ENCODE results near the gene CDCA7L. TPM values are rescaled to one million over a fixed set of nuclear protein-coding genes. Genes with fewer than 3 reads are reported as not detected.
A peak's percentile ranks its signal among the peaks of the same experiment; 100 is the strongest.

The CDCA7L gene, protein sequence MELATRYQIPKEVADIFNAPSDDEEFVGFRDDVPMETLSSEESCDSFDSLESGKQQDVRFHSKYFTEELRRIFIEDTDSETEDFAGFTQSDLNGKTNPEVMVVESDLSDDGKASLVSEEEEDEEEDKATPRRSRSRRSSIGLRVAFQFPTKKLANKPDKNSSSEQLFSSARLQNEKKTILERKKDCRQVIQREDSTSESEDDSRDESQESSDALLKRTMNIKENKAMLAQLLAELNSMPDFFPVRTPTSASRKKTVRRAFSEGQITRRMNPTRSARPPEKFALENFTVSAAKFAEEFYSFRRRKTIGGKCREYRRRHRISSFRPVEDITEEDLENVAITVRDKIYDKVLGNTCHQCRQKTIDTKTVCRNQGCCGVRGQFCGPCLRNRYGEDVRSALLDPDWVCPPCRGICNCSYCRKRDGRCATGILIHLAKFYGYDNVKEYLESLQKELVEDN
- 10 to 100 TPM; 12.6 to 61.7 (median 18.5) TPM for total RNA-seq

DNA sequence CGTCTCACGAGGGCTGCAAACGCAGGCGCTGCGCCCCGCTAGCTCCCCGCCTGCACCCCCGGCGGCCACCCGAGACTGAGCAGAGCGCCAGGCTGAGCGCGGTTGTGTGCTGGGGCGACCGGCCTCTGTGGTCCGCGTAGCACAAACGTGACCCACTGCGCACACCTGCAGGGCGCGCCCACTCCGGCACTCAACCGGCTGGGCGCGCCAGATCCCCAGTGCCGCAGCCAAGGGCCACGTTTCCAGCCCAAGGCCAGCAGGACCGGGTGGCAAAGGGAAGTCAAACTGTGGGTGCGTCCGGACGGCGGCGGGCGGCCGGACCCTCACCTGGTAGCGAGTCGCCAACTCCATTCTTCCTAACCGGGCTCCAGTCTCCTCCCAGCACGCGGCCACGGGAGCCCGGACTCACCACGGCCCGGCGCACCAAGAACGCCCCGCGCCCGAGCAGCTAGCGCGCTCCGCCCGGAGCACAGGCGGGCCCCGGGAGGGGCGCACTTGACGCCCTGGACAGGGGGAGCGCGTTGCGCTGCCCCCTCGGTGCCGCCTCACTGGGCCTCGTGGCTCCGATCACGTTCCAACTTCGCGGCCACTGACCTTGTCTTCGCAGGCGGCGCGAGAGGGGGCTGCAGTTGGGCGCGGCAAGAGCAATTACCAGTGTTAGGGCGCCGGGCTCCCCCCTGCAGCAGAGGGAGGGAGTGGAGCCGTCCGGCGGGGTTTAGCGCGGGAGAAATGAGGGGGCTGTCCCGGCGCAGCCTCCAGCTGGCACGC is at the start of gene CDCA7L:
Gene CDCA7L, minus strand, starts transcription at position 446 of the 768 bp plus-strand sequence. Its CDS starts 95 bp downstream, at position 351.
- TF ChIP-seq, protein P1, sequence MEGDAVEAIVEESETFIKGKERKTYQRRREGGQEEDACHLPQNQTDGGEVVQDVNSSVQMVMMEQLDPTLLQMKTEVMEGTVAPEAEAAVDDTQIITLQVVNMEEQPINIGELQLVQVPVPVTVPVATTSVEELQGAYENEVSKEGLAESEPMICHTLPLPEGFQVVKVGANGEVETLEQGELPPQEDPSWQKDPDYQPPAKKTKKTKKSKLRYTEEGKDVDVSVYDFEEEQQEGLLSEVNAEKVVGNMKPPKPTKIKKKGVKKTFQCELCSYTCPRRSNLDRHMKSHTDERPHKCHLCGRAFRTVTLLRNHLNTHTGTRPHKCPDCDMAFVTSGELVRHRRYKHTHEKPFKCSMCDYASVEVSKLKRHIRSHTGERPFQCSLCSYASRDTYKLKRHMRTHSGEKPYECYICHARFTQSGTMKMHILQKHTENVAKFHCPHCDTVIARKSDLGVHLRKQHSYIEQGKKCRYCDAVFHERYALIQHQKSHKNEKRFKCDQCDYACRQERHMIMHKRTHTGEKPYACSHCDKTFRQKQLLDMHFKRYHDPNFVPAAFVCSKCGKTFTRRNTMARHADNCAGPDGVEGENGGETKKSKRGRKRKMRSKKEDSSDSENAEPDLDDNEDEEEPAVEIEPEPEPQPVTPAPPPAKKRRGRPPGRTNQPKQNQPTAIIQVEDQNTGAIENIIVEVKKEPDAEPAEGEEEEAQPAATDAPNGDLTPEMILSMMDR (IDR thresholded peaks at IDR 0.05): no peak
- peak in 1 of 2 donors; percentile 40 for TF ChIP-seq POLR2A (IDR thresholded peaks at IDR 0.05)
- Histone ChIP-seq H3K27me3 (no peaks in the 10 kb centered on the region), H3K27ac (peak within 1 kb of the TSS; percentile 74 to 86), H3K9me3 (no peaks in the 10 kb centered on the region), H3K4me1 (no peaks in the 10 kb centered on the region), H3K36me3 (no peaks in the 10 kb centered on the region), H3K4me3 (peak within 1 kb of the TSS; percentile 65 to 67)
- DNase-seq: peak; percentile 66 to 81
- intact Hi-C loops (cut with DNase I; ENCODE audit: low total_unique reads): no loop called here

DNA sequence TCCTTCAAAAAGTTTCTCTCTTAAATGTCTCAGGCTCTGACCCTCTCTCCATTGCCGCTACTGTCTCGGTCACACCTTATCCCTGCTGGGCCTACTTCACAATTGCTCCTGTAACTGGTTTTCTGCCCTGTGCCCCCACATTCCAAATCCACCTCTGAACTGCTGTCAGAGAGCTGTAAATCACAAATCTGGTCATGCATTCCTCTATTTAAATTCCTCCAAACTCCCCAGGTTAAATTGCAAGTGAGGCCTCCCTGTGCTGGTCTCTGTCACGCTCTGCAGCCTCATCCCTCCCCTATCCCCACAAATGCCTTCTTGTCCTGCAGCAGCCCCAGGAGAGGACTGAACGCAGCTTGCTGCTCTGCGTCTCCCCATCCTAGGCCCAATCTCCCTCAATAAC is 40.4 kb upstream of the CDCA7L start:
- no peak overlapping the region for H3K4me3 ChIP-seq
- H3K4me1 ChIP-seq: no peaks in the 10 kb centered on the region
- H3K27me3 ChIP-seq: no peaks in the 10 kb centered on the region
- intact Hi-C loops (cut with DNase I; ENCODE audit: low total_unique reads): no loop called here
- H3K36me3 ChIP-seq: no peaks in the 10 kb centered on the region
- TF ChIP-seq, protein P1 (IDR thresholded peaks at IDR 0.05): no peak
- TF ChIP-seq POLR2A (IDR thresholded peaks at IDR 0.05): no peak
- no peaks in the 10 kb centered on the region for H3K9me3 ChIP-seq
- no peak overlapping the region for H3K27ac ChIP-seq
- DNase-seq: no peak

DNA sequence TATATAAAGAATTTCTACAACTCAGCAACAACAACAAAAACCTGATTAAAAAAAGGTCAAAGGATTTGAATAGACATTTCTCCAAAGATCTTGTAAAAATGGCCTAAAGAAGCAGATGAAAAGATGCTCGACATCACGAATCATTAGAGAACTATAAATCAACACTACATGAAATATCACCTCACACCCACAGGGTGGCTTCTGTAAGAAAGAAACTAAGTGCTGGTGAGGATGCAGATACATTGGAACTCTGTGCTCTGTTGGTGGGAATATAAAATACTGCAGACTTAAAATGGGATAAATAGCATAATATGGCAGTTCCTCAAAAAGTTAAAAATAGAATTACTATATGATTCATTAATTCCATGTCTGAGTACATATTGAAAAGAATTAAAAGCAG is 38.3 kb upstream of the CDCA7L start:
- Histone ChIP-seq H3K4me3 (no peak overlapping the region), H3K27ac (no peak overlapping the region), H3K36me3 (no peaks in the 10 kb centered on the region), H3K27me3 (no peaks in the 10 kb centered on the region), H3K9me3 (no peaks in the 10 kb centered on the region), H3K4me1 (no peaks in the 10 kb centered on the region)
- intact Hi-C loops (cut with DNase I; ENCODE audit: low total_unique reads): no loop called here
- no peak for DNase-seq
- TF ChIP-seq, protein P1 (IDR thresholded peaks at IDR 0.05): no peak
- TF ChIP-seq POLR2A (IDR thresholded peaks at IDR 0.05): no peak

DNA sequence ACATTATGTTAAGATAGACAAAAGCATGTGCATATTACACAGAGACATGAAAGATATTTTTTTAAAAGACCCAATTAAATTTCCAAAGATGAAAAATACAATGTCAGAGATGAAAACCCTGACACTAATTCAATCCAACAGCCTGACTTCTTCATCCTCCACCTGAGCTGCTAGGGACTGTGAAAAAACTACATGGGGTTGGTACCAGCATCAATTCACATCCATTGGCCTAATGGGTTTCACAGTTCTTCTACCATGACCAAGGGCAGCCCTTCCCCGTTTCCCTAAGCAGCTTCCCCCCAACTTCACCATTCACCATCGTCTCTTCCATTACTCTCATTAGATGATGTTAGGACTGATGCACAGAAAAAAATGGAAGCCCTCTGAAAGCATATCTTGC is 37.4 kb upstream of the CDCA7L start:
- DNase-seq: no peak
- Histone ChIP-seq H3K9me3 (no peaks in the 10 kb centered on the region), H3K4me3 (no peak overlapping the region), H3K27me3 (no peaks in the 10 kb centered on the region), H3K27ac (no peak overlapping the region), H3K36me3 (no peaks in the 10 kb centered on the region), H3K4me1 (no peaks in the 10 kb centered on the region)
- intact Hi-C loops (cut with DNase I; ENCODE audit: low total_unique reads): no loop called here
- TF ChIP-seq, protein P1 (IDR thresholded peaks at IDR 0.05): no peak
- no peak for TF ChIP-seq POLR2A (IDR thresholded peaks at IDR 0.05)

DNA sequence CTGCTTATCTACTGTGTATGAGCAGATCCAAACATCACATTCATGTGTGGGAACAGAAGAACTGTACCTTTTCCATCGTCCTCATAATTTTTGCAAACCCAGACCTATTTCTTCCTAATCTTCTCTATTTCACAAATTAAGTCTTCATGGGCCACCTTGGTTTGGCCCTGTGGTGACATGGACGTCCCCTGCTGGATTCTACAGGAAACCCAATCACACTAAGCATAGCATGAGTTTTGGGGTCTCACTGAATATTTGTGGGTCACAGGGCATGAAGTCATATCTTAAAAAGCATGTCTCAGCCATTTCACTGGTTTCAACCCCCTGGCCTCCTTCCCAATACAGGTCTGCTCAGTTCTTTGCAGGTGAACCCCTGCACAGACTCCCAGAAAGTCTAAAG is 35.8 kb upstream of the CDCA7L start:
- DNase-seq: no peak
- Histone ChIP-seq H3K4me3 (no peak overlapping the region), H3K9me3 (no peaks in the 10 kb centered on the region), H3K4me1 (no peaks in the 10 kb centered on the region), H3K27ac (no peak overlapping the region), H3K27me3 (no peaks in the 10 kb centered on the region), H3K36me3 (no peaks in the 10 kb centered on the region)
- intact Hi-C loops (cut with DNase I; ENCODE audit: low total_unique reads): no loop called here
- TF ChIP-seq, protein P1 (IDR thresholded peaks at IDR 0.05): no peak
- TF ChIP-seq POLR2A (IDR thresholded peaks at IDR 0.05): no peak
